GM18505 (cell line): ENCODE data around the gene ABHD11.

Source experiments
- ATAC-seq: cut with Tn5 transposase; IDR thresholded peaks from one replicate; pipeline ENCODE4 v1.9.1; 2021; ENCODE audit not compliant: unreplicated experiment
- POLR2A ChIP-seq: IDR thresholded peaks from 4 replicates; pipeline ENCODE4 v1.6.1; 2011; ENCODE audit warnings: borderline replicate concordance; ENCODE audit not compliant: insufficient read depth, insufficient read length; ENCODE audit errors: extremely low read depth

The ABHD11 gene

DNA sequence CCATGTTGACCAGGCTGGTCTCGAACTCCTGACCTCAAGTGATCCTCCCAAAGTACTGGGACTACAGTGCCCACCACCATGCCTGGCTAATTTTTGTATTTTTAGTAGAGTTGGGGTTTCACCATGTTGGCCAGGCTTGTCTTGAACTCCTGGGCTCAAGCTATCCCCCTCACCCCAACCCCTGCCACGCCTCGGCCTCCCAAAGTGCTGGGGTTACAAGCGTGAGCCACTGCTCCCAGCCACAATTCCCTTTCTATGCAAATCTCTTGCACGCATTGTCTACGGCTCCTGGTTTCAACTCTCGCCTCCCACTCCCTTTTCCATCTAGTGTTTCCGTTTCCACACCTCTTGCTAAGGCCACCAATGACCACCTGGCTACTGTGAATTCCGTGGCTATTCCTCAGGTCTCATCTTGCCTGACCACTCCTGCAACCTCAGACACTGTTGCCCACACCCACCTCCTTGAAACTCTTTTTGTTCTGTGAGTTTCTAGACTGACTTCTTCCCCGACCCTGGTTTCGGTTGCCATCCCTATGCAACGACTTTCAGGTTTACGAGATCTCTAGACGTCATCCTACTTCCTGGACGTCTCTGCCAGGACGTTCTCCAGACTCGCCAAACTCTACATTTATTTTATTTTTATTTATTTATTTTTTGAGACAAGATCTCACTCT, 28.1 kb upstream of the ABHD11 start:
- no peak for ATAC-seq

DNA sequence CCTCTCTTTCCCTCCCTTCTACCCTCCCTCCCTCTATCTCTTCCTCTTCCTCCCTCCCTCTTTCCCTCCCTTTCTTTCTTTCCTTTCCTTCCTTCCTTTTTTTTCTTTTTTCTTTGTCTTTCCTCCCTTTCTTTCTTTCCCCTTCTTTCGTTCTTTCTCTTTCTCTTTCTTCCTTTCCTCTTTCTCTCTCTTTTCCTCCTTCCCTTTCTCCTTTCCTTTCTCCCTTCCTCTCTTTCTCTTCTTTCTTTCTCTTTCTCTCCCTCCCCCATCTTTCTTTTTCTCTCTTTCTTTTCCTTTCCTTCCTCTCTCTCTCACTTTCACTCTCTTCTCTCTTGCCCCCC, 24.0 kb upstream of the ABHD11 start:
- TF ChIP-seq POLR2A = no peak
- no peak for ATAC-seq

More for the DNA sequence above, 28.1 kb upstream of the ABHD11 start:
- no peak for TF ChIP-seq POLR2A

DNA sequence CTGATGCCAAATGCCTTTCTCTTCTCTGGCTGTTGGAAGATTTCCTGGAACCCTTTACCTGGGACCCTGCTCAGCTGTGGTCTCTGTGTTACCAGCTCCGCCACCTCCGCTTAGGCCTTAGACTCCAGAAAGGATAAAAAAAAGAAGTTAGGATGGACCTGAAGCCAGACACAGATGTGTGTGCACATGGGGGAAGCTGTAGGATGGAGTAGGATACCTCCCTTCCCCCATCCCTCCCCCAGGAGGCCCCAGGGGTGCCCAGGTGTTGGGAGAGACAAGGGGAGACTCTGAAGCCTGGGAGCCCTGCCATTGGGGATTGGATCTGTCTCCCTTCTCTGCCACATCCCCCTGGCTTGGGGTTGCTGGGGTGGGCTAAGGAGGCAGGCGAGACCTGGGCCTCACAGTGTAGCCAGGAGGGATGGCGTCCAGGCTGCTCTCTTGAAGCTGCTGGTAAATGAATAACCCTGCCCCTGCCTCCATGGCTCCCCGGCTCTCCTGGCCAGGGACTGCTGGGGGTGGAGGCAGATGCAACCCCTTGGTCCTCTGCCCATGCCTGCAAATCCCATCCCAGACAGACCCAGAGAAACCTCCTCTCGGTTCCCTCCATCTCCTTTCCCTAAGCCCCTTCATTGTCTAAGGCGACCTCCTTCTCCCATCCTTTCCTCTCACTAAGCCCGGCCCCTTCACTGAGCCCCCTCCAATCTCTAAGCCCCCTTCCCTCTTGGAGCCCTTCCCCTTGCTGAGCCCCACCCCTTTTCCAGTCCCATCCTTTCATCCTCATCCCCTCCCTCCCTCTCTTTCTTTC, 23.5 kb upstream of the ABHD11 start:
- ATAC-seq = no peak

DNA sequence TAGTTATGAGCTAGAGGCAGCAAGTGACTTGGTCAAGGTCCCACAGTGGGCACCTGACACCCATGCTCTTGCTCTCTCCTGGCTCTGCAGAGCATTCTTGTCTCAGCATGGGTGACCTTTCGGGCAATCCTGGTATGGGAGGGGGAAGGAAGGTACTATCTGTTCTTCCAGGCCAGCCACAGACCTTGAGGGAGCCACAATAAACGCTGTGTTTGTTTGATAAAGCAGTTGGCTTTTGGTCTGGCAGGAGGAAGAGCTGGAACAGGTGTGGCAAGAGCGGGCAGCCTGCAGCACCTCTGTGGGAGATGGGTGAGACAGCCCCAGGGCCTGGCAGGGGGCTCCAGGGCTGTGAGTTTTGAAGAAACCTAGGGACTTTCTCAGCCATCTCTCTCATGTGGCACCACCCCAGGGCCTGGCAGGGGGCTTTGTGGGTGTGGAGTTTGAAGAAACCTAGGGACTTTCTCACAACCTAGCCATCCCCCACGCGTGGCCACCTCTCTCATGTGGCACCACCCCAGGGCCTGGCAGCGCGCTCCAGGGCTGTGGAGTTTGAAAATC, 20.1 kb upstream of the ABHD11 start:
- no peak for TF ChIP-seq POLR2A
- no peak for ATAC-seq

More for the DNA sequence above, 23.5 kb upstream of the ABHD11 start:
- TF ChIP-seq POLR2A = no peak

DNA sequence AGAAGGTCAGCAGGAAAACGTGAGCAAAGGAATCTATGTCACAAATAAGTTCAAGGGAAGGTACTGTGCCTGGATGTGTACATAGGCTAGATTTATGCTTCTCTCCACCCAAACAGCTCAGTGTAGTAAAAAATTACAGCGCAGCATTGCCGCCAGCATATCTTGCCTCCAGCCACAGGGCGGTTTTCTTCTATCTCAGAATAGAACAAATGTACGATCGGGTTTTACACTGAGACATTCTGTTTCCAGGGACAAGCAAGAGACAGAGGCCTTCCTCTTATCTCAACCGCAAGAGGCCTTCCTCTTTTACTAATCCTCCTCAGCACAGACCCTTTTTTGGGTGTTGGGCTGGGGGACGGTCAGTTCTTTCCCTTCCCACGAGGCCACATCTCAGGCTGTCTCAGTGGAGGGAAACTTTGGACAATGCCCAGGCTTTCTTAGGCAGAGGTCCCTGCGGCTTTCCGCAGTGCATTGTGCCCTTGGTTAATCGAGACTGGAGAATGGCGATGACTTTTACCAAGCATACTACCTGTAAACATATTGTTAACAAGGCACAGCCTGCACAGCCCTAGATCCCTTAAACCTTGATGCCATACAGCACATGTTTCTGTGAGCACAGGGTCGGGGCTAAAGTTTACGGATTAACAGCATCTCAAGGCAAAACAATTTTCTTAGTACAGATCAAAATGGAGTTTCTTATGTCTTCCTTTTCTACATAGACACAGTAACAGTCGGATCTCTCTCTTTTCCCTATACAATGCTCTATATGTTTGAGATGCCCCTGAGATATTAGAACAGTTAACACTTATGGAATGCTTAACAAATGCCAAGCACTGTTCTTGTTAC, 11.6 kb upstream of the ABHD11 start:
- ATAC-seq = no peak
- TF ChIP-seq POLR2A = no peak

DNA sequence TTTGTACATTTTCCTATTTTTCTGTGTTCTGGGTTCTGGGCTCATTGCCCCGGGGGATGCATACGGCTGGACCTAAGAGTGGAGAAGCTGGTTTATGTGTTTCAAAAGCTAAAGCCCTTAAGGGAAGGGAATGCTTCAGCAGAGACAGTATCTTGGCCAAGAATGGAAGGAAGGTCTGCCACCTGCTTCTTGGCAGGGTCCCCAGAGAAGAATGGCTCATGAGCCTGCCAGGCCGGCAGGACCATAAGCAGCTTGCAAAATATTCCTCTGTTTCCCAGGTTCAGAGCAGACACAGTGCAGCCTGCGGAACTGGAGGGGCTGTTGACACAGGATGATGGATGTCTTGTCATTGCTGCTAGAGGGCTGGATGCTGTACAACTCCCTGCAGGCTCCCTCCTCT, 7.8 kb upstream of the ABHD11 start:
- ATAC-seq = no peak
- TF ChIP-seq POLR2A = no peak

DNA sequence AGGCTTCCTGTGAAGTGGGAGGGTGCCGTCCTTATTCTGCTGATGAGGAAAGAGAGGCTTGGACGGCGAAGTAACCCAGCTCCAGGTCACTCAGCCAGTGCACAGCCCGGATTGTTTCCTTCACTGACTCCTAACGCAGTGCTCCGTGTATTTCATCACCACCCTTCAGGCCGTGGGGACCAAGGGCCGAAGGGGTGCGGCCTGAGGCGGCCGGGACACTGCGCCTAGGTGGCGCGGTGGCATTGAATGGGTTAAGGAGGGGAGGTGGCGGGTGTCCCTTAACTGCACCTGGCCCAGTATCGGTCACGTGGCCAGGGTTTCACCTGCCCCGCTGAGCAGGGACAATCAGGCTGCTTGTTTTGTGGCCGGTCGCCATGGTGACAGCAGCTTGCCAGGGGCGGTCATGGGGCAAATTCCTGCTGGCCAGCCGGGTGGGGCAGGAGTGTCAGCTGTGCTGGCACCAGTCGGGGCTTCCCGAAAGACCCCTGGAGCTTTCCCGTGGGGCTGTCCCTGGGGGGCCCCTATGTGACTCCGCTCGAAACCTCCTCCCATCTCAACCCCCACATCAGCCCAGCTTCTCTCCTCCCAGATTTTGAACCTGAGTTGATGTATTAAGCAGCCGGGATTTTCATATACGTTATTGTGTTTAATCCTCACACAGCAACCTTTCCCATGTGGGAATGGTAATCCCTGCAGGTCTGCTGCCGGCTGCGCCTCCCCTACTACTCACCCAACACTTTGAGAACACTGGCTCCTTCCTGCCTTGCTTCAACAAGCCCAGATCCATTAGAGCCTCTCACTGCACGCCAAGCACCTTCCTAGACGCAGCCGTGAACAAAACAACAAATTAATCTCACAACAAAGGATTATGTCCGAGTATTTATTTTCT, 4.4 kb upstream of the ABHD11 start:
- TF ChIP-seq POLR2A = no peak
- no peak for ATAC-seq

DNA sequence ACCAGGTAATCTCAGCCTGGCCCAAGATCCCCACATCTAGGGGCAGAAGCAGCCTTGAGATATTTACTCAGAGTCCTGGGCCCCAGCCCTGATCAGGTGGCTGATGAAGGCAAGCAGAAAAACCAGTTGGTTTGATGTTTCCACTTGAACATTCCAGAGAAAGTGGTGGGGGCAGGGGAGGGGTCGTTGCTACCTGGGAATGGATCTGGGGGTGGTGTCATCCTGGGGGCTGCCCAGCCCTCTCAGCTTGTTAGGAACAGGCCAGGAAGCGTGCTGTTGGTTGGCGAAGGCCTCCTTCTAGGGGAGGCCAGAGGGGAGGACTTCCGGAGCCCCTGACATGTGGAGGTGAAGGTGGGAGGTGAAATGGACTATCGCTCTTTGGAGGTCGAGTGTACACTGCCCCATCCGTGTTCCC, 3.7 kb upstream of the ABHD11 start:
- TF ChIP-seq POLR2A = no peak

DNA sequence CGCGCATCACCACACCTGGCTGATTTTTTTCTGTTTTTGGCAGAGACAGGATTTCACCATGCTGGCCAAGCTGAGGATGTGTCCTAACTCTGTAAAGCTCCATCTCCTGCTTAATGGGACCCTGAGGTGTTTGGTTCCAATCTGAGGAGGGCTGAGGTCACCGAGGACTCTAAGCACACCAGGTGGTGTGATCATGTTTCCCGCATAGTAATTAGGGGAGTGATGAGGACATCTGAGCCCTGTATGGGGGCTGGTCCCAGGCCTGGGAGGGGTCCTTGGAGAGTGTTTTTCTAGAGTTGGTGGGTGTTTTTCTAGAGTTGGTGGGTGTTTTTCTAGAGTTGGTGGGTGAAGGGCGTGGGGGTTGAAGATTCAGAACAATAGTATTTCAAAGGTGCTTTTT, 3.0 kb upstream of the ABHD11 start:
- no peak for ATAC-seq

More for the DNA sequence above, 3.7 kb upstream of the ABHD11 start:
- no peak for ATAC-seq

DNA sequence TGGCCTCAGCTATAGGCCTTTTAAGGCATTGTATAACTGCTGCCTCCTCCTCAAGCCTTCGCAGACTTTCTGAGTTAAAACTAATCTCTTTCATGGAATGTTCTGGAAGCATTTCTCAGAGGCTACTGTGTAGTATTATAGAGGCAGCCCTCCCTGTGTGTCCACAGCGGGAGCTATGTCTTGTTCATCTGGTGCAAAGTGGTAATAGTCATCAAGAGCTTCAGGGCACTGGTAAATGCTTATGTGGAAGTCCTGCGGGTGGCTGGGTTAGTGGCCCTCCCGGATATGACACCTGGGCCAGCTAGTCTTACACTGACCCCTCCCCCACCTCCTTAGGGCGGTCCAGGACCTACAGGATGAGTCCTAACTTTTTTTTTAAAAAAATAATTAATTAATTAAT, 2.2 kb upstream of the ABHD11 start:
- TF ChIP-seq POLR2A = no peak
- ATAC-seq = no peak

More for the DNA sequence above, 3.0 kb upstream of the ABHD11 start:
- TF ChIP-seq POLR2A = no peak

DNA sequence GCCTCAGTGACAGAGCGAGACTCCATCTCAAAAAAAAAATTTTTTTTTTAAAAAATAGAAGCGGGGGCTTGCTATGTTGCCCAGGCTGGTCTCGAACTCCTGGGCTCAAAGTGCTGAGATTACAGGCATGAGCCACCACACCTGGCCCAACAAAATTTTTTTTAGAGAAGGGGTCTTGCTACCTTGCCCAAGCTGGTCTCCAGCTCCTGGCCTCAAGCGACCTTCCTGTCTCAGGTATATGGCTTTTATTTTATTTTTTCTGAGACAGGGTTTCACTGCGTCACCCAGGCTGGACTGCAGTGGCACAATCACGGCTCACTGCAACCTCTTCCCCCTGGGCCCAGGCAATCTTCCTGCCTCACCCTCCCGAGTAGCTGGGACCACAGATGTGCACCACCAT, 1.6 kb upstream of the ABHD11 start:
- no peak for TF ChIP-seq POLR2A
- no peak for ATAC-seq

DNA sequence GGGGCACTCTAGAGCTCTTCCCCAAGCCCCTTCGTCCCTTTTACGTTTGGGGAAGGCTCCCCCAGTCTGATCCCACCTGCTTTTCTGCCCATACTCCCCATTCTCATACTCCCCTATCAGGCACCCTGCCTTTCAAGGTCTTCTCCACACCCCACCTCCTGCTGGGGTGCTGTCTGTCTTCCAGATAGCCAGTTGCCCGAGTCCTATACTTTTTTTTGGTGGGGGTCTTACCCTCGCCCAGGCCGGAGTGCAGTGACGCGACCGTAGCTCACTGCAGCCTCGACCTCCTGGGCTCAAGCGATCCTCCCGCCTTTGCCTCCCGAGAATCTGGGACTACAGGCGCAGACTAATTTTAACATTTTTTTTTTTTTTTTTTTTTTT, 775 bp upstream of the ABHD11 start:
- no peak for ATAC-seq
- TF ChIP-seq POLR2A = no peak
